NAMALWA (cell line): ENCODE measurements around the gene MLH3.

ENCODE experiments used
- DNase-seq: peaks from one replicate; pipeline ENCODE4 v3.0.0-alpha.2; 2015; ENCODE audit warnings: low spot score

The MLH3 gene

GRCh38 chr14:74965486-74966153 lies 85.6 kb downstream of the MLH3 start:
- no peak for DNase-seq

GRCh38 chr14:74964787-74965485 lies 86.3 kb downstream of the MLH3 start:
- DNase-seq: no peak
